H1 (cell line): Measurements from ENCODE around the gene FOXI1. TPM values are rescaled to one million over a fixed set of nuclear protein-coding genes. Genes with fewer than 3 reads are reported as not detected.

Experiments
- CTCF ChIA-PET: fragments of 300-600 bp; sonication (Branson Sonifier 250); formaldehyde crosslinking; loops from one replicate; lab custom pipeline; 2021; ENCODE audit not compliant: partially characterized antibody; lab: Charles Lee
- POLR2A ChIA-PET: fragments of 300-600 bp; sonication (Branson Sonifier 250); formaldehyde crosslinking; loops from one replicate; lab custom pipeline; 2021; ENCODE audit warnings: inconsistent platforms; ENCODE audit not compliant: partially characterized antibody; lab: Charles Lee
- DNase-seq, 2 experiments: peaks; one replicate each; pipeline versions ENCODE4 v3.0.0 to v3.0.0-alpha.2; 2010 to 2022; ENCODE audit warnings: low spot score in 2 of 2, low read depth in 1 of 2, mixed read lengths in 1 of 2
- FAIRE-seq: peaks from 2 replicates; lab custom pipeline; 2011; peaks lifted over from hg19 to GRCh38; lab: Jason Lieb, UNC
- H2AFZ ChIP-seq: 2 replicates; pipeline ENCODE4 v1.8.1; 2012; ENCODE audit warnings: low read length, inconsistent platforms
- H2AK5ac ChIP-seq: 2 replicates; pipeline ENCODE4 v1.6.1; 2013; ENCODE audit warnings: low read depth, low read length
- H2BK120ac ChIP-seq: replicated peaks from 2 replicates; pipeline ENCODE3; 2013; ENCODE audit warnings: low read depth, low read length, inconsistent platforms
- H2BK12ac ChIP-seq: 2 replicates; pipeline ENCODE4 v1.6.1; 2013; ENCODE audit warnings: low read depth, low read length
- H2BK15ac ChIP-seq: 2 replicates; pipeline ENCODE4 v1.6.1; 2013; ENCODE audit warnings: low read length
- H2BK20ac ChIP-seq: 2 replicates; pipeline ENCODE4 v1.6.1; 2013; ENCODE audit warnings: low read length
- H2BK5ac ChIP-seq: 2 replicates; pipeline ENCODE4 v1.6.1; 2013; ENCODE audit warnings: low read depth, low read length
- H3K14ac ChIP-seq: 2 replicates; pipeline ENCODE4 v1.6.1; 2013; ENCODE audit warnings: inconsistent platforms; ENCODE audit not compliant: insufficient read length
- H3K18ac ChIP-seq: 2 replicates; pipeline ENCODE4 v1.6.1; 2013; ENCODE audit warnings: low read length; ENCODE audit errors: extremely low read depth
- H3K23ac ChIP-seq: 2 replicates; pipeline ENCODE4 v1.6.1; 2013; ENCODE audit warnings: inconsistent platforms; ENCODE audit not compliant: insufficient read length
- H3K23me2 ChIP-seq: 2 replicates; pipeline ENCODE4 v1.6.1; 2013; ENCODE audit warnings: low read depth, low read length
- H3K27ac ChIP-seq: 2 replicates; pipeline ENCODE4 v1.6.1; 2011; ENCODE audit warnings: low read depth, low read length, inconsistent platforms
- H3K27me3 ChIP-seq, 4 experiments: replicated peaks in 1 of 4; 1 replicate in 1 of 4; 2 replicates in 3 of 4; pipeline versions ENCODE4 v1.6.1 to v1.8.1; 2011 to 2013; ENCODE audit warnings: low read length in 3 of 4, mild to moderate bottlenecking in 3 of 4, inconsistent platforms in 2 of 4, mixed read lengths in 2 of 4, moderate library complexity in 1 of 4; ENCODE audit not compliant: control insufficient read depth in 3 of 4, insufficient read depth in 3 of 4; ENCODE audit errors: extremely low read depth in 1 of 4
- H3K36me3 ChIP-seq, 4 experiments: 2 replicates each; pipeline versions ENCODE4 v1.6.1 to v1.8.1; 2011 to 2013; ENCODE audit warnings: mild to moderate bottlenecking in 4 of 4, low read length in 3 of 4, moderate library complexity in 2 of 4, control low read depth in 1 of 4, inconsistent platforms in 1 of 4; ENCODE audit not compliant: insufficient read depth in 4 of 4, control insufficient read depth in 2 of 4
- H3K4ac ChIP-seq: replicated peaks from 2 replicates; pipeline ENCODE3; 2013; ENCODE audit warnings: low read length, low read depth, mixed read lengths, inconsistent platforms; ENCODE audit not compliant: insufficient read length
- H3K4me1 ChIP-seq, 4 experiments: replicated peaks in 1 of 4; 1 replicate in 1 of 4; 2 replicates in 3 of 4; pipeline versions ENCODE4 v1.6.1 to v1.8.1; 2011 to 2013; ENCODE audit warnings: low read length in 3 of 4, inconsistent platforms in 2 of 4, mixed read lengths in 1 of 4; ENCODE audit not compliant: insufficient read depth in 4 of 4, control insufficient read depth in 3 of 4
- H3K4me2 ChIP-seq, 2 experiments: 2 replicates each; pipeline versions ENCODE4 v1.6.1 to v1.8.1; 2011 to 2013; ENCODE audit warnings: low read depth in 2 of 2, low read length in 2 of 2, control low read depth in 1 of 2, inconsistent platforms in 1 of 2, mild to moderate bottlenecking in 1 of 2; ENCODE audit not compliant: insufficient read depth in 1 of 2
- H3K4me3 ChIP-seq, 4 experiments: fragments of 200-600, 300-600 bp in 1 of 4; sonication (generic), shearing (Covaris generic), sonication (Bioruptor Twin) in 1 of 4; 2 replicates each; pipeline versions ENCODE4 v1.5.1 to v1.8.1; 2011 to 2016; ENCODE audit warnings: low read length in 4 of 4, low read depth in 3 of 4, control low read depth in 2 of 4, inconsistent platforms in 2 of 4, mild to moderate bottlenecking in 2 of 4, mixed read lengths in 1 of 4, moderate library complexity in 1 of 4; ENCODE audit not compliant: insufficient read depth in 2 of 4; ENCODE audit errors: extremely low read depth in 1 of 4
- H3K56ac ChIP-seq: replicated peaks from 2 replicates; pipeline ENCODE3; 2013; ENCODE audit warnings: low read depth, mild to moderate bottlenecking, mixed read lengths, low read length, inconsistent platforms; ENCODE audit not compliant: insufficient read length
- H3K79me1 ChIP-seq: 2 replicates; pipeline ENCODE4 v1.6.1; 2013; ENCODE audit warnings: low read depth, low read length, control low read depth
- H3K79me2 ChIP-seq, 2 experiments: 2 replicates each; pipeline versions ENCODE4 v1.6.1 to v1.8.1; 2012 to 2013; ENCODE audit warnings: low read length in 2 of 2, mild to moderate bottlenecking in 2 of 2, inconsistent platforms in 1 of 2; ENCODE audit not compliant: insufficient read depth in 2 of 2, control insufficient read depth in 1 of 2
- H3K9ac ChIP-seq, 4 experiments: replicated peaks in 1 of 4; 1 replicate in 1 of 4; 2 replicates in 3 of 4; pipeline versions ENCODE4 v1.6.1 to v1.8.1; 2011 to 2013; ENCODE audit warnings: low read depth in 3 of 4, low read length in 3 of 4, control low read depth in 2 of 4, mild to moderate bottlenecking in 2 of 4, moderate library complexity in 2 of 4, inconsistent platforms in 1 of 4; ENCODE audit errors: extremely low read depth in 1 of 4
- H3K9me3 ChIP-seq, 2 experiments: 2 replicates each; pipeline versions ENCODE4 v1.6.1 to v1.8.1; 2012 to 2013; ENCODE audit warnings: mild to moderate bottlenecking in 2 of 2, moderate library complexity in 2 of 2, control low read depth in 1 of 2, inconsistent platforms in 1 of 2, low read depth in 1 of 2, low read length in 1 of 2, mixed read lengths in 1 of 2; ENCODE audit not compliant: insufficient read depth in 2 of 2
- H4K20me1 ChIP-seq, 2 experiments: replicated peaks in 1 of 2; 2 replicates each; pipeline versions ENCODE3 to v1.8.1; 2011 to 2013; ENCODE audit warnings: inconsistent platforms in 2 of 2, low read length in 2 of 2, mild to moderate bottlenecking in 1 of 2; ENCODE audit not compliant: insufficient read depth in 2 of 2, control insufficient read depth in 1 of 2
- H4K5ac ChIP-seq: 2 replicates; pipeline ENCODE4 v1.6.1; 2013; ENCODE audit warnings: low read length, low read depth, mixed read lengths, inconsistent platforms; ENCODE audit not compliant: insufficient read length
- H4K8ac ChIP-seq: 2 replicates; pipeline ENCODE4 v1.8.0; 2013; ENCODE audit warnings: mild to moderate bottlenecking, moderate library complexity, low read length, inconsistent platforms; ENCODE audit not compliant: insufficient read depth; ENCODE audit errors: extremely low read depth
- H4K91ac ChIP-seq: replicated peaks from 2 replicates; pipeline ENCODE3; 2013; ENCODE audit warnings: low read length, mixed read lengths, inconsistent platforms; ENCODE audit not compliant: insufficient read length
- BRCA1 ChIP-seq: IDR thresholded peaks from 2 replicates; pipeline ENCODE4 v1.6.1; 2012; ENCODE audit warnings: low read depth, low read length, improper control_type of control experiment
- EZH2 ChIP-seq: fragments of 200-600 bp; sonication (generic); IDR thresholded peaks from 2 replicates; pipeline ENCODE4 v1.7.1; 2012; ENCODE audit warnings: low read depth, mild to moderate bottlenecking, moderate library complexity, low read length, inconsistent platforms; ENCODE audit not compliant: severe bottlenecking
- RBBP5 ChIP-seq: IDR thresholded peaks from 2 replicates; pipeline ENCODE4 v1.7.1; 2012; ENCODE audit warnings: low read depth, mild to moderate bottlenecking, inconsistent platforms, low read length, moderate library complexity, borderline replicate concordance
- SIX5 ChIP-seq: IDR thresholded peaks from 2 replicates; pipeline ENCODE4 v1.6.1; 2011; ENCODE audit warnings: mild to moderate bottlenecking, low read depth, low read length
- TBP ChIP-seq: IDR thresholded peaks from 2 replicates; pipeline ENCODE4 v1.6.1; 2011; ENCODE audit warnings: low read depth, low read length, improper control_type of control experiment
- USF2 ChIP-seq: IDR thresholded peaks from 2 replicates; pipeline ENCODE4 v1.6.1; 2011; ENCODE audit warnings: low read length, improper control_type of control experiment
- WGBS, 2 experiments: shearing (Covaris generic) in 1 of 2; methylation state at CpG; one replicate each; pipeline versions ENCODE4 v1.1.6 to v1.1.7; 2013 to 2015; ENCODE audit warnings: low lambda C conversion rate in 2 of 2, mixed read lengths in 2 of 2, inconsistent platforms in 1 of 2, low coverage in 1 of 2, missing lambda C conversion rate in 1 of 2; ENCODE audit not compliant: insufficient replicate concordance in 2 of 2, insufficient coverage in 1 of 2, insufficient read length in 1 of 2; ENCODE audit errors: extremely low coverage in 1 of 2, missing lambda C conversion rate in 1 of 2; 5-methylcytosine and 5-hydroxymethylcytosine counted together
- polyA plus RNA-seq, 7 experiments: library from polyadenylated mRNA; depleted of rRNA in 3 of 7; stranded (reverse) in 5 of 7; unstranded in 2 of 7; fragments of >200 nt in 5 of 7; fragments of 200-250 nt in 2 of 7; gene quantifications; 1 replicate in 5 of 7; 2 replicates in 1 of 7; 4 replicates in 1 of 7; pipeline versions ENCODE4 v1.2.1 to v1.2.3, GENCODE V29; 2011 to 2013; ENCODE audit warnings: missing spikeins in 2 of 7, mixed read lengths in 2 of 7
- total RNA-seq: library from RNA; stranded (reverse); fragmentation: NEBNext Ultra II Directional; extraction: Animal tissue kit (Norgen Biotek cat#: 25700); gene quantifications from 2 replicates; pipeline ENCODE4 v1.2.1, GENCODE V29; 2021

FOXI1 gene
- total and polyA plus RNA-seq, 2 of the 8 experiments (the other 6 are each of a cell fraction or from before 2014, with no cell fraction given): not detected

GRCh38 chr5:170080217-170080616, 25.5 kb upstream of the FOXI1 start:
- H3K4me1 ChIP-seq: no peaks in the 10 kb centered on the region
- H3K56ac ChIP-seq: no peak overlapping the region
- H3K79me2 ChIP-seq: no peaks in the 10 kb centered on the region
- 92% methylated on average over 1 of the region's 1 CpG; no CpG with 5 or more reads in 1 of the 2 experiments for WGBS, 2 experiments
- H3K9me3 ChIP-seq: no peaks in the 10 kb centered on the region
- H3K14ac ChIP-seq: no peak overlapping the region
- no peak overlapping the region for H2BK12ac ChIP-seq
- no peak overlapping the region for H3K4me2 ChIP-seq
- CTCF ChIA-PET: interaction anchor here (1.4 to 7.6 kb wide), 2 partner anchors 10 to 91 kb away, joined by 4 to 48 read pairs; no protein-coding TSS in a partner anchor
- H3K79me1 ChIP-seq: no peaks in the 10 kb centered on the region
- no peak overlapping the region for H2AK5ac ChIP-seq
- no peak overlapping the region for H4K8ac ChIP-seq
- H3K4ac ChIP-seq: no peak overlapping the region
- no peak overlapping the region for H2BK120ac ChIP-seq
- no peak overlapping the region for H3K23ac ChIP-seq
- no peak overlapping the region for H2AFZ ChIP-seq
- FAIRE-seq: no peak
- no peak overlapping the region for H3K18ac ChIP-seq
- DNase-seq: no peak
- H3K9ac ChIP-seq: no peak overlapping the region
- POLR2A ChIA-PET: interaction anchor here (1.1 kb wide), 1 partner anchor 34 kb away, joined by 4 read pairs; no protein-coding TSS in a partner anchor
- no peak overlapping the region for H3K27ac ChIP-seq
- H2BK20ac ChIP-seq: no peak overlapping the region
- H4K91ac ChIP-seq: no peak overlapping the region
- H3K36me3 ChIP-seq: no peaks in the 10 kb centered on the region
- H4K5ac ChIP-seq: no peak overlapping the region
- no peaks in the 10 kb centered on the region for H3K27me3 ChIP-seq
- no peak overlapping the region for H2BK5ac ChIP-seq
- no peak overlapping the region for H2BK15ac ChIP-seq
- TF ChIP-seq EZH2 (no peak), SIX5 (no peak), USF2 (no peak), RBBP5 (no peak), TBP (no peak), BRCA1 (no peak)
- no peaks in the 10 kb centered on the region for H4K20me1 ChIP-seq
- no peak overlapping the region for H3K4me3 ChIP-seq
- no peaks in the 10 kb centered on the region for H3K23me2 ChIP-seq
